ENCODE data around the gene EIF2AK2.

- TF ChIP-seq POLR2AphosphoS5 (IDR thresholded peaks at IDR 0.05; ENCODE audit: borderline replicate concordance, low read depth, low read length) (no peak), EZH2 (IDR thresholded peaks at IDR 0.05) (no peak), FOXP2 (optimal IDR thresholded peaks at IDR 0.05; ENCODE audit: control extremely low read depth, extremely low read length, insufficient read depth) (no peak)
Measured at GRCh38 chr2:37180006-37180639, 23.3 kb upstream of the EIF2AK2 start.
